ENCODE results near the gene CCL26. TPM values are rescaled to one million over a fixed set of nuclear protein-coding genes. Genes with fewer than 3 reads are reported as not detected.
"Not testable (repeated sequence)": the region's sequence is repeated elsewhere in the genome, so short reads cannot be mapped to it uniquely, and the experiment has no call there.

The CCL26 gene
- total RNA-seq, 1 donor from 2014 or later = not detected

- Mint-ChIP-seq H3K4me1 (ENCODE audit: low read depth) (peaks cover 5% of the 10 kb centered on the region), H3K27ac (ENCODE audit: unreplicated experiment) (no peak overlapping the region), H3K4me3 (ENCODE audit: unreplicated experiment) (no peak overlapping the region), H3K9me3 (ENCODE audit: low read depth) (no peaks in the 10 kb centered on the region), H3K27me3 (ENCODE audit: low read depth) (peaks cover 11% of the 10 kb centered on the region), H3K36me3 (ENCODE audit: low read depth) (no peaks in the 10 kb centered on the region)
- no peak for DNase-seq (ENCODE audit: low spot score)
- no peak for TF ChIP-seq CTCF (IDR thresholded peaks at IDR 0.05)
Observed at GRCh38 chr7:75793676-75794075, 21.7 kb upstream of the CCL26 start.

- not testable (repeated sequence) for H3K4me1 Mint-ChIP-seq (ENCODE audit: low read depth); H3K27ac Mint-ChIP-seq (ENCODE audit: unreplicated experiment); H3K9me3 Mint-ChIP-seq (ENCODE audit: low read depth); H3K4me3 Mint-ChIP-seq (ENCODE audit: unreplicated experiment); DNase-seq (ENCODE audit: low spot score); H3K36me3 Mint-ChIP-seq (ENCODE audit: low read depth)
- peaks cover 11% of the 10 kb centered on the region for H3K27me3 Mint-ChIP-seq (ENCODE audit: low read depth)
Observed at GRCh38 chr7:75792567-75792966, 20.6 kb upstream of the CCL26 start.

- Mint-ChIP-seq H3K4me3 (ENCODE audit: unreplicated experiment) (no peak overlapping the region), H3K36me3 (ENCODE audit: low read depth) (no peaks in the 10 kb centered on the region), H3K4me1 (ENCODE audit: low read depth) (peaks cover 5% of the 10 kb centered on the region), H3K27ac (ENCODE audit: unreplicated experiment) (no peak overlapping the region), H3K9me3 (ENCODE audit: low read depth) (no peaks in the 10 kb centered on the region), H3K27me3 (ENCODE audit: low read depth) (peaks cover 2% of the 10 kb centered on the region)
- no peak for DNase-seq (ENCODE audit: low spot score)
- no peak for TF ChIP-seq CTCF (IDR thresholded peaks at IDR 0.05)
Observed at GRCh38 chr7:75789361-75789924, 17.4 kb upstream of the CCL26 start.

GRCh38 chr7:75788154-75788847, 16.3 kb upstream of the CCL26 start:
- H3K9me3 Mint-ChIP-seq (ENCODE audit: low read depth); H3K27ac Mint-ChIP-seq (ENCODE audit: unreplicated experiment); H3K4me3 Mint-ChIP-seq (ENCODE audit: unreplicated experiment); DNase-seq (ENCODE audit: low spot score); H3K4me1 Mint-ChIP-seq (ENCODE audit: low read depth); H3K27me3 Mint-ChIP-seq (ENCODE audit: low read depth); H3K36me3 Mint-ChIP-seq (ENCODE audit: low read depth): not testable (repeated sequence)

GRCh38 chr7:75783058-75783457, 11.0 kb upstream of the CCL26 start:
- not testable (repeated sequence) for H3K4me3 Mint-ChIP-seq (ENCODE audit: unreplicated experiment); H3K9me3 Mint-ChIP-seq (ENCODE audit: low read depth); DNase-seq (ENCODE audit: low spot score); H3K4me1 Mint-ChIP-seq (ENCODE audit: low read depth); H3K36me3 Mint-ChIP-seq (ENCODE audit: low read depth); H3K27ac Mint-ChIP-seq (ENCODE audit: unreplicated experiment)
- H3K27me3 Mint-ChIP-seq (ENCODE audit: low read depth) = peaks cover 33% of the 10 kb centered on the region

GRCh38 chr7:75780647-75781273, 8.7 kb upstream of the CCL26 start:
- not testable (repeated sequence) for H3K9me3 Mint-ChIP-seq (ENCODE audit: low read depth); H3K36me3 Mint-ChIP-seq (ENCODE audit: low read depth); DNase-seq (ENCODE audit: low spot score); H3K4me1 Mint-ChIP-seq (ENCODE audit: low read depth); H3K27ac Mint-ChIP-seq (ENCODE audit: unreplicated experiment); H3K4me3 Mint-ChIP-seq (ENCODE audit: unreplicated experiment)
- peaks cover 33% of the 10 kb centered on the region for H3K27me3 Mint-ChIP-seq (ENCODE audit: low read depth)

GRCh38 chr7:75779516-75779915, 7.5 kb upstream of the CCL26 start:
- H3K27ac Mint-ChIP-seq (ENCODE audit: unreplicated experiment) = not testable (repeated sequence)

GRCh38 chr7:75779035-75779434, 7.0 kb upstream of the CCL26 start:
- DNase-seq (ENCODE audit: low spot score); H3K27ac Mint-ChIP-seq (ENCODE audit: unreplicated experiment); H3K4me3 Mint-ChIP-seq (ENCODE audit: unreplicated experiment); H3K36me3 Mint-ChIP-seq (ENCODE audit: low read depth); H3K9me3 Mint-ChIP-seq (ENCODE audit: low read depth); H3K4me1 Mint-ChIP-seq (ENCODE audit: low read depth): not testable (repeated sequence)
- H3K27me3 Mint-ChIP-seq (ENCODE audit: low read depth) = peaks cover 33% of the 10 kb centered on the region

More at GRCh38 chr7:75779516-75779915, 7.5 kb upstream of the CCL26 start:
- peaks cover 33% of the 10 kb centered on the region for H3K27me3 Mint-ChIP-seq (ENCODE audit: low read depth)
- H3K36me3 Mint-ChIP-seq (ENCODE audit: low read depth); H3K4me3 Mint-ChIP-seq (ENCODE audit: unreplicated experiment); DNase-seq (ENCODE audit: low spot score); H3K4me1 Mint-ChIP-seq (ENCODE audit: low read depth); H3K9me3 Mint-ChIP-seq (ENCODE audit: low read depth): not testable (repeated sequence)
